ENCODE results near the gene ARPC1A. TPM values are rescaled to one million over a fixed set of nuclear protein-coding genes. Genes with fewer than 3 reads are reported as not detected.

ARPC1A gene
- total RNA-seq, 1 donor from 2014 or later, result 216 TPM

- no peak overlapping the region for H3K27ac Mint-ChIP-seq (ENCODE audit: unreplicated experiment)
- H3K27me3 Mint-ChIP-seq (ENCODE audit: low read depth), result no peaks in the 10 kb centered on the region
- H3K4me1 Mint-ChIP-seq, result peaks cover 27% of the 10 kb centered on the region
- TF ChIP-seq, protein P1, sequence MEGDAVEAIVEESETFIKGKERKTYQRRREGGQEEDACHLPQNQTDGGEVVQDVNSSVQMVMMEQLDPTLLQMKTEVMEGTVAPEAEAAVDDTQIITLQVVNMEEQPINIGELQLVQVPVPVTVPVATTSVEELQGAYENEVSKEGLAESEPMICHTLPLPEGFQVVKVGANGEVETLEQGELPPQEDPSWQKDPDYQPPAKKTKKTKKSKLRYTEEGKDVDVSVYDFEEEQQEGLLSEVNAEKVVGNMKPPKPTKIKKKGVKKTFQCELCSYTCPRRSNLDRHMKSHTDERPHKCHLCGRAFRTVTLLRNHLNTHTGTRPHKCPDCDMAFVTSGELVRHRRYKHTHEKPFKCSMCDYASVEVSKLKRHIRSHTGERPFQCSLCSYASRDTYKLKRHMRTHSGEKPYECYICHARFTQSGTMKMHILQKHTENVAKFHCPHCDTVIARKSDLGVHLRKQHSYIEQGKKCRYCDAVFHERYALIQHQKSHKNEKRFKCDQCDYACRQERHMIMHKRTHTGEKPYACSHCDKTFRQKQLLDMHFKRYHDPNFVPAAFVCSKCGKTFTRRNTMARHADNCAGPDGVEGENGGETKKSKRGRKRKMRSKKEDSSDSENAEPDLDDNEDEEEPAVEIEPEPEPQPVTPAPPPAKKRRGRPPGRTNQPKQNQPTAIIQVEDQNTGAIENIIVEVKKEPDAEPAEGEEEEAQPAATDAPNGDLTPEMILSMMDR (conservative IDR thresholded peaks at IDR 0.05), result no peak
- peaks cover 16% of the 10 kb centered on the region for H3K36me3 Mint-ChIP-seq (ENCODE audit: low read depth)
- no peaks in the 10 kb centered on the region for H3K9me3 Mint-ChIP-seq
- no peak for DNase-seq (ENCODE audit: low read depth, low spot score)
- H3K4me3 Mint-ChIP-seq, result peak overlapping the region; percentile 56
Observed at GRCh38 chr7:99404977-99405320, 79.3 kb downstream of the ARPC1A start.

DNA sequence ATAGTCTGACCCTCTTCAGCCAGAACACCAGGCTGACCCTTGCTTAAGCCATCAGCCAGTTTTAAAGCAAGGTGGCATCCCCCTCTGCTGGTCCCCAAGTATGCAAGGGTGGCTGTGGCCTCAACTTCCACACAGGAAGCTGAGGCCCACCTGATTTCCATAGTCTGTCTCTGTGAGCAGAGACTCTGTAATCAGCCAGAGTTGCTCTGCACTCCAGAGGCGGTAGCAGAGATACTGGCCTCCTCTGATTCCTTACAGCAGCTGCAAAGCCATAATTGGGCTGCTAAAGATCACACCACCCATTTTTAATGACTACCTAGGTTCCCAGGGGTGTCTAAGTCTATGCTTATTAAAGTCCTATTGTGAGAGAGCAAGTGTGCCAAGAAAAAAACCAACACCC is 80.9 kb downstream of the ARPC1A start:
- H3K27ac Mint-ChIP-seq (ENCODE audit: unreplicated experiment), result no peak overlapping the region
- no peaks in the 10 kb centered on the region for H3K27me3 Mint-ChIP-seq (ENCODE audit: low read depth)
- peak overlapping the region; percentile 100 for H3K4me3 Mint-ChIP-seq
- H3K4me1 Mint-ChIP-seq, result peaks cover 37% of the 10 kb centered on the region
- no peaks in the 10 kb centered on the region for H3K9me3 Mint-ChIP-seq
- no peak for DNase-seq (ENCODE audit: low read depth, low spot score)
- peaks cover 17% of the 10 kb centered on the region for H3K36me3 Mint-ChIP-seq (ENCODE audit: low read depth)
- TF ChIP-seq, protein P1 (conservative IDR thresholded peaks at IDR 0.05), result no peak

- peaks cover 18% of the 10 kb centered on the region for H3K36me3 Mint-ChIP-seq (ENCODE audit: low read depth)
- DNase-seq (ENCODE audit: low read depth, low spot score), result no peak
- H3K4me1 Mint-ChIP-seq, result peaks cover 37% of the 10 kb centered on the region
- H3K27ac Mint-ChIP-seq (ENCODE audit: unreplicated experiment), result peak overlapping the region; percentile 63
- peak overlapping the region; percentile 100 for H3K4me3 Mint-ChIP-seq
- H3K27me3 Mint-ChIP-seq (ENCODE audit: low read depth), result no peaks in the 10 kb centered on the region
- H3K9me3 Mint-ChIP-seq, result no peaks in the 10 kb centered on the region
- TF ChIP-seq, protein P1 (conservative IDR thresholded peaks at IDR 0.05), result no peak
Observed at GRCh38 chr7:99407872-99408378, 82.2 kb downstream of the ARPC1A start.

- H3K27ac Mint-ChIP-seq (ENCODE audit: unreplicated experiment), result peak within 1 kb of the TSS; percentile 100
- peak; percentile 88 for DNase-seq (ENCODE audit: low read depth, low spot score)
- H3K4me3 Mint-ChIP-seq, result peak within 1 kb of the TSS; percentile 100
- TF ChIP-seq, protein P1 (conservative IDR thresholded peaks at IDR 0.05), result no peak
- no peaks in the 10 kb centered on the region for H3K27me3 Mint-ChIP-seq (ENCODE audit: low read depth)
- H3K36me3 Mint-ChIP-seq (ENCODE audit: low read depth), result peaks cover 17% of the 10 kb centered on the region
- no peaks in the 10 kb centered on the region for H3K9me3 Mint-ChIP-seq
- H3K4me1 Mint-ChIP-seq, result peaks cover 37% of the 10 kb centered on the region
Observed at GRCh38 chr7:99408379-99409191, 82.9 kb downstream of the ARPC1A start, which contains the start of the genes BUD31 and PDAP1. Gene BUD31 (plus strand): TSS chr7:99408969. CDS start chr7:99411093, 2,124 bp downstream. Gene PDAP1 (minus strand): TSS chr7:99408597. CDS start chr7:99408548, 49 bp downstream.

DNA sequence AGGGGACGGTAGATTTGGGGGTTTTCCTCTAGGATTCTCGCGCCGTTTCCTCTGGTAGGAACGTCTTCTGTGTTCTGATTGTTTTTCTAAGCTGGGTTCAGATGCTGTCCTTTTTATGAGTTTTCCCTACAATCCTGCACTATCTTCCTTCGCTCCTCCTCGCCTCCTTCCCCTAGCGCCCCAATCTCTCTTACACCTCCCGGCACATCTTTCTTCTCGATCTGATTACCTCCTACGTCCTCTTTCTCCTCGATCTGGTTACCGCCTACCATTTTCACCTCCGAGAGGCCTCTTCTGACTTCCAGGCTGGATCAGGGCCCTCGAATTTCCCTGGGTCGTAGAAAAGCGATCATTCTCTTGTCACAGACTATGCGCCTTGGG is 83.5 kb downstream of the ARPC1A start:
- H3K27me3 Mint-ChIP-seq (ENCODE audit: low read depth), result no peaks in the 10 kb centered on the region
- peaks cover 14% of the 10 kb centered on the region for H3K36me3 Mint-ChIP-seq (ENCODE audit: low read depth)
- H3K4me3 Mint-ChIP-seq, result peak overlapping the region; percentile 100
- TF ChIP-seq, protein P1 (conservative IDR thresholded peaks at IDR 0.05), result no peak
- no peaks in the 10 kb centered on the region for H3K9me3 Mint-ChIP-seq
- H3K4me1 Mint-ChIP-seq, result peaks cover 37% of the 10 kb centered on the region
- H3K27ac Mint-ChIP-seq (ENCODE audit: unreplicated experiment), result peak overlapping the region; percentile 100
- DNase-seq (ENCODE audit: low read depth, low spot score), result no peak

Measured in neural crest cell (in vitro differentiated cells).